CD4-positive, alpha-beta T cell (primary cell): ENCODE measurements around the gene EMX1. TPM values are rescaled to one million over a fixed set of nuclear protein-coding genes. Genes with fewer than 3 reads are reported as not detected.

ENCODE experiments used
- ATAC-seq: fragments of 200-7000 bp; cut with Tn5 transposase; one replicate; pipeline ENCODE4 v1.10.0; 2022; ENCODE audit warnings: mild to moderate bottlenecking; ENCODE audit not compliant: poor library complexity
- CTCF ChIA-PET: fragments of 350-600 bp; sonication (Branson Sonifier 250); formaldehyde crosslinking; loops from one replicate; lab custom pipeline; 2021; ENCODE audit warnings: antibody characterized with exemption, inconsistent platforms; lab: Charles Lee
- POLR2A ChIA-PET: fragments of 350-600 bp; sonication (Branson Sonifier 250); formaldehyde crosslinking; loops from one replicate; lab custom pipeline; 2021; ENCODE audit warnings: antibody characterized with exemption, inconsistent platforms; lab: Charles Lee
- DNase-seq, 14 experiments: peaks; one replicate each; pipeline ENCODE4 v3.0.0-alpha.2; 2013 to 2020; ENCODE audit warnings: mixed read lengths in 2 of 14
- H3K27ac ChIP-seq, 2 donors: one replicate each; pipeline versions ENCODE4 v1.5.1 to v1.7.0; 2013; ENCODE audit warnings: low read length in 2 of 2, low read depth in 1 of 2, mild to moderate bottlenecking in 1 of 2
- H3K27me3 ChIP-seq, 2 experiments: 1 replicate in 1 of 2; 2 replicates in 1 of 2; pipeline versions ENCODE4 v1.6.1 to v1.7.0; 2013; ENCODE audit warnings: low read length in 2 of 2, control low read depth in 1 of 2, mild to moderate bottlenecking in 1 of 2, moderate library complexity in 1 of 2; ENCODE audit not compliant: insufficient read depth in 2 of 2, control insufficient read depth in 1 of 2
- H3K36me3 ChIP-seq: one replicate; pipeline ENCODE4 v1.6.1; 2013; ENCODE audit warnings: low read length, control low read depth; ENCODE audit not compliant: insufficient read depth
- H3K4me1 ChIP-seq: one replicate; pipeline ENCODE4 v1.6.1; 2013; ENCODE audit warnings: low read length, control low read depth; ENCODE audit not compliant: insufficient read depth
- H3K4me3 ChIP-seq: one replicate; pipeline ENCODE4 v1.5.1; 2013; ENCODE audit warnings: mild to moderate bottlenecking, low read length, moderate library complexity
- H3K9me3 ChIP-seq, 2 experiments: 1 replicate in 1 of 2; 2 replicates in 1 of 2; pipeline versions ENCODE4 v1.6.1 to v1.7.0; 2013; ENCODE audit warnings: low read length in 2 of 2, mild to moderate bottlenecking in 2 of 2, control low read depth in 1 of 2, moderate library complexity in 1 of 2; ENCODE audit not compliant: control insufficient read depth in 1 of 2, insufficient read depth in 1 of 2
- H3K27ac Mint-ChIP-seq: one replicate; pipeline ENCODE4 v1.8.0; 2020; ENCODE audit warnings: mixed read lengths
- H3K27me3 Mint-ChIP-seq: one replicate; pipeline ENCODE4 v1.8.0; 2021; ENCODE audit warnings: mixed read lengths
- H3K36me3 Mint-ChIP-seq: one replicate; pipeline ENCODE4 v1.8.0; 2021; ENCODE audit warnings: low read depth, mixed read lengths
- H3K4me1 Mint-ChIP-seq: one replicate; pipeline ENCODE4 v1.8.0; 2021; ENCODE audit warnings: low read depth, mixed read lengths
- H3K4me3 Mint-ChIP-seq: one replicate; pipeline ENCODE4 v1.8.0; 2020; ENCODE audit warnings: mild to moderate bottlenecking, mixed read lengths
- H3K9me3 Mint-ChIP-seq: one replicate; pipeline ENCODE4 v1.8.0; 2020; ENCODE audit warnings: mixed read lengths
- CTCF ChIP-seq: fragments of 200-600 bp; IDR thresholded peaks from one replicate; pipeline ENCODE4 v1.8.0; 2022; ENCODE audit warnings: antibody characterized with exemption, mild to moderate bottlenecking
- intact Hi-C, 2 experiments: fragments of 100-400 bp; cut with DNase I in 1 of 2; cut with micrococcal nuclease in 1 of 2; formaldehyde crosslinking; loops; one replicate each; pipeline versions ENCODE4 v1.15.1 to v1.9.0; 2023 to 2025; cut with DNase I, micrococcal nuclease
- total RNA-seq, 174 experiments: library from RNA in 2 of 174; stranded (reverse) in 2 of 174; gene quantifications; one replicate each; pipeline ENCODE4 v1.2.3 and lab custom pipeline; 2021 to 2026

The EMX1 gene
- total RNA-seq, 2 experiments from 2014 or later, result not detected

GRCh38 chr2:72929010-72929409 is 11.7 kb downstream of the EMX1 start:
- intact Hi-C loops, result no loop called here
- H3K9me3 Mint-ChIP-seq, result no peaks in the 10 kb centered on the region
- peaks cover 0 to 17% of the 10 kb centered on the region in 2 experiments for H3K9me3 ChIP-seq
- peaks cover 10% of the 10 kb centered on the region for H3K27me3 Mint-ChIP-seq
- CTCF ChIA-PET, result interaction anchor here (1.2 kb wide), 1 partner anchor 14 kb away, joined by 4 read pairs; no protein-coding TSS in a partner anchor
- H3K27ac ChIP-seq, result no peak overlapping the region
- H3K27ac Mint-ChIP-seq, result no peak overlapping the region
- peaks cover 14% of the 10 kb centered on the region for H3K4me1 ChIP-seq
- H3K27me3 ChIP-seq, result peaks cover 55 to 57% of the 10 kb centered on the region in 2 experiments
- no peak overlapping the region for H3K4me3 ChIP-seq
- TF ChIP-seq CTCF, result no peak
- H3K36me3 ChIP-seq, result no peaks in the 10 kb centered on the region
- POLR2A ChIA-PET, result no interaction called here
- H3K36me3 Mint-ChIP-seq, result no peaks in the 10 kb centered on the region
- H3K4me3 Mint-ChIP-seq, result no peak overlapping the region
- DNase-seq (no peak), ATAC-seq (no peak)
- H3K4me1 Mint-ChIP-seq, result no peaks in the 10 kb centered on the region

- ChIA-PET CTCF (no interaction called here), POLR2A (no interaction called here)
- Histone ChIP-seq H3K9me3 (peaks cover 0 to 3% of the 10 kb centered on the region in 2 experiments), H3K27me3 (peaks cover 38% of the 10 kb centered on the region in 2 experiments), H3K27ac (no peak overlapping the region), H3K36me3 (no peaks in the 10 kb centered on the region), H3K4me3 (no peak overlapping the region), H3K4me1 (no peaks in the 10 kb centered on the region)
- intact Hi-C loops, result no loop called here
- no peaks in the 10 kb centered on the region for H3K9me3 Mint-ChIP-seq
- H3K27ac Mint-ChIP-seq, result no peak overlapping the region
- peaks cover 14% of the 10 kb centered on the region for H3K27me3 Mint-ChIP-seq
- peak in 1 of 14 experiments; percentile 12 for DNase-seq
- no peak for TF ChIP-seq CTCF
- H3K36me3 Mint-ChIP-seq, result no peaks in the 10 kb centered on the region
- no peak overlapping the region for H3K4me3 Mint-ChIP-seq
- ATAC-seq, result no peak
- H3K4me1 Mint-ChIP-seq, result no peaks in the 10 kb centered on the region
Observed at GRCh38 chr2:72931280-72931910, 14.1 kb downstream of the EMX1 start.

GRCh38 chr2:72932045-72932740 is 14.9 kb downstream of the EMX1 start:
- intact Hi-C loops, result no loop called here
- Histone ChIP-seq H3K27ac (no peak overlapping the region), H3K27me3 (peaks cover 30 to 33% of the 10 kb centered on the region in 2 experiments), H3K9me3 (peaks cover 0 to 3% of the 10 kb centered on the region in 2 experiments), H3K36me3 (no peaks in the 10 kb centered on the region), H3K4me3 (no peak overlapping the region), H3K4me1 (no peaks in the 10 kb centered on the region)
- DNase-seq, result peak in 1 of 14 experiments; percentile 21
- POLR2A ChIA-PET, result no interaction called here
- CTCF ChIA-PET, result no interaction called here
- Mint-ChIP-seq H3K4me3 (no peak overlapping the region), H3K4me1 (no peaks in the 10 kb centered on the region), H3K27me3 (peaks cover 14% of the 10 kb centered on the region), H3K9me3 (no peaks in the 10 kb centered on the region), H3K27ac (no peak overlapping the region), H3K36me3 (no peaks in the 10 kb centered on the region)
- TF ChIP-seq CTCF, result no peak
- no peak for ATAC-seq
